DMS 273 (cell line): ENCODE measurements around the gene COL4A2.

Source experiments
- DNase-seq: peaks from one replicate; lab custom pipeline; 2025; ENCODE audit not compliant: unreplicated experiment; lab: John Stamatoyannopoulos, UW

COL4A2 gene

DNA sequence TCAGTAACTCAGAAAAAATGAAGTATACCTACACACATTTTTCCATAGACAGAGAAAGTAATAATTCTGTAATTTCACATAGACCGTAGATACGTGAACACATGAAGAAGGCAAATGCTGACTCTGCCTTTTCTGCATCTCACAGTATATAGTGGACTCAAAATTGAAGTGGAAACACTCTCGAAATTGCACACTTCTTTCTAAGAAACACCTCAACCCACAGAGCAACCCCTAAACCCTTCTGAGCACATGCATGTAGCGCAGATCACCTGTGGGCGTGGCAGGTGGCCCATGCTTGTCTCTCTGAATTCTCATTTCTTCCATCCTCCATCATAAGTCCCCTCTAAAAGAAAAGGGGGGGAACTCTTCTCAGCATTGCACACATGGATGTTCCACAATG lies 34.9 kb upstream of the COL4A2 start:
- DNase-seq = no peak

DNA sequence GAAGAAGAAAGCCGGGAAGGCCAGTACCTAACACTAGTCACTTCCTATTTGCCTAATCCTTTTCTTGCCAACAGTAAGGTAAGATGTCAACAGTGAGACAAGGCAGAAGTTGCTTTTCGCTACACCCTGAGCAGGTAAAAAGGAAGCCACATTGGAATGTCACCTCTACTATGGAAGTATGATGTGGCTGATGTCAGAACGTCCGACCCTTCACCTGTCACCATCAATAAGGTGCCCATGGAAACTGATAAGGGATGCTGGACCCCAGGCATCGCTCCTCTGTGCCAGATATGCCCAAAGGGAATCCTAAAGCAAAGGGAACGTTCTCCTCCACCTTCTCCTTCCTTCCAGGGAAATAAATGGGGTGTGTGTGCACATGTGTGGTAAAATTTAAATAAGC lies 34.4 kb upstream of the COL4A2 start:
- DNase-seq = no peak

DNA sequence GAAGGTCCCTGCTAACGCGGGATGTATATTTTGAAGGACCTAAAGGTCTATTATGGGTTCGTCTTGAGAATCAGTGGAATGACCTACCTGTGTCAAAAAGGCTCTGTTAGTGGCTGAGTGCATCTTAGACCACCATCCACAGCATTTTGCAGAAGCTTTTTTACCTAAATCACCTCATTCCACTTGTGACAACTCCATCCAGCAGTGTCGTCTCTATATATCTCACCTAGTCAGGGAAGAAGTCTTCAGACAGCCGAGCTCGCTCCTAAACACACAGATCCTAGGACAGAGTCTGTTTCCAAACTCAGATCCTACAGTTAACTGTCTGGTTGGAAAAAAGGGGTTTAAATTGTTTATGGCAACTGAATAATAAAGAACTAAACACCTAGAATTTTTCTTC lies 33.8 kb upstream of the COL4A2 start:
- DNase-seq = no peak

DNA sequence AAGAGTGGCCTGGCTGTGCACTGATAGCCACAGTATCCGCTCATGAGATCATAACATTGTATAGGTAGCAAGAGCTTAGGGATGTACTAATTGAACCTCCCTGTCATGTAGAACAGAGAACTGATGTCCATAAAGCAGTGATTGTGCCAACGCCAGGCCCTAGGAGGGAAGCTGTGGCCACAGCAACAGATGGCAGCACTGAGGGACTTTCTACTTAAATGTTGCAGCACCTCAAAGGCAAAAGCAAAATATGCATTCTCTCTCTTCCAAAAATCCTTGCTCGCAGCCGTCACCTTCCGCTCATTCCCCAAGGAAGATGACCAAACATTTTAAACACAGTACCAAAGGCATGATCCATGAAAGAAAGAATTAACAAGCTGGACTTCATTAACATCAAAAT lies 32.4 kb upstream of the COL4A2 start:
- peak; percentile 0 for DNase-seq

DNA sequence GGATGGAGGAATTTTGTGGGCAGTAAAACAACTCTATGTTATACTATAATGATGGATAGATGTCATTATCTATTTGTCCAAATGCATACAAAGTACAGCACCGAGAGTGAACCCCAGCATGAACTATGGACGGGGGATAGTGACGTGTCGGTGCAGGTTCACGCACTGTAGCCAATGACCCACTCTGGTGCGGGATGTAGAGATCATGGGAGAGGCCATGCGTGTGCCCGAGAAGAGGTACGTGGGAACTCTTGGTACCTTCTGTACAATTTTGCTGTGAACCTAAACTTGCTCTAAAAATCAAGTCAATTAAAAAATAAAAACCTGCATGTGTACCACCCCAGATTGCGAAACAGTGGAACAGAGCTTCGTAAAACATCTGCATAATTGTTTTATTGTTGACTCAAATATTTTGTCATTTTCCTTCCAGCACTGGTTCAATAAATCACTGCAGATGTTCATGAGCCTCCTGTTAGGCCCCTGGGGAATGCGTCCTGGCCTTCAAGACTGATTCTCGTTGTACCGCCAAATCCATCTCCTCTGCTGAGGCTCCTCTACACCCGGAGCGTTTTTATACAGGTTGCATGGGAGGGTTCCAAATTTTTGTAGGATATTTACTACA lies 31.0 kb upstream of the COL4A2 start:
- DNase-seq = no peak

DNA sequence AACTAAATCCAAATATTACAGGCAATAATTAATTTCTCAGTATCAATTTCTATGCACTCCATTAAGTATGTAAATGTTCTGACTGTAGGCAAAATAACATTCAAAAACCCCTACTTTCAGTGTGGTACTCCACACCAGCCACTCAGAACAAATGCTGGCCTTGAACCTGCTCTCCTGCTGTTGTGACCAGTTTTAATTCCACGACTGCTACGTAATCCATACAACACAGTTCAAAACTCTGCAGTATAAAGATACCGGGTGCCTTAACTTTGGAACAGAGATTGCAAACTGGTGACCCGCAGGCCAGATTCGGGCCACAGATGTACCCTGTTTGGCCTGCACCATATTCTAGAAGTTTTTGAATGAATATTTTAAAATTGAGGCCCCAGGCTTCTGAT lies 30.5 kb upstream of the COL4A2 start:
- DNase-seq = no peak

DNA sequence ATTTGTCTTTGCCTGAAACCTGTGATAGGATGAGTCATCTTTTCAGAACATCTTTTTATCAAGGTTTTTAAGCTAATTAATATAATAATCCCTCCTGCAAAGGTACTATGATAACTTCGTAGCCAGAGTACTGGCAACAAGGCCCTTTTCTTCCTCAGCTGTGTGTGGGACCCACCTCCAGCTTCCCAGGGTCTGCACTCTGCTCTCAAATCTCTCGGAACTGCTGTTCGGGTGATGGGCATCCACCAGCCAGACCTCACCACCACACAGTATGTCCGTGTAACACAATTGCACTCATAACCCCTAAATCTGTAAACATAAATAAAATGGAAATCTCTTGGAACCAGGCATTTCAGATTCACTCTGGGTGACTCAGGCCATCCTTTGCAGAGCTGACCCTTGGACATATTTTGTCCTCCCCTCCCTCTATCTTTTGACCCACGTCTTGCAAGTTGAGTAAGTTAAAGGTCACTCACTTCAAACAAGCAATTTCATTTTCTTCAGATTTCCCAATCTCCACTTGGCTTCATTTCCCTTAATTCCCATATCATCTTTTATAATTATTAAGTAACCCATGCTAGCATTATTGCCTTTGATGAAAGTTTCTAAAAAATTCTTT lies 29.6 kb upstream of the COL4A2 start:
- no peak for DNase-seq

DNA sequence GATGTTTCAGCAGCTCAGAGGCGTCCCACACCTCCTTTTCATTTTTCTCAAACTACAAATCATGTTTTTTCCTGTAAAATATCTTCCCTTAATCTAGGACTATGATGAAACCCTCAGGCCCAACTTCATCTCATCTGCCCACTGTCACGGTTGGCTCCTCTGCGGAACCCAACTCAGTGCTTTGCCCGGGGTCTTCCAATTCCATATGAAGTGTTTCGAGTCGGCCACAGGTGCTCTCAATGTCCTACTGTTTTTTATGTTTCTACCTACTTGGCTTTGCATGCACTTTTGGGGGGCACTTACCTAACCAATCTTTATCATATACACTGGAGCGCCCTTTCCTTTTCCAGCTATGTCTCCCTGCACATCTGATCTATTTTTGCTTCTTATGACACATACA lies 28.2 kb upstream of the COL4A2 start:
- no peak for DNase-seq

DNA sequence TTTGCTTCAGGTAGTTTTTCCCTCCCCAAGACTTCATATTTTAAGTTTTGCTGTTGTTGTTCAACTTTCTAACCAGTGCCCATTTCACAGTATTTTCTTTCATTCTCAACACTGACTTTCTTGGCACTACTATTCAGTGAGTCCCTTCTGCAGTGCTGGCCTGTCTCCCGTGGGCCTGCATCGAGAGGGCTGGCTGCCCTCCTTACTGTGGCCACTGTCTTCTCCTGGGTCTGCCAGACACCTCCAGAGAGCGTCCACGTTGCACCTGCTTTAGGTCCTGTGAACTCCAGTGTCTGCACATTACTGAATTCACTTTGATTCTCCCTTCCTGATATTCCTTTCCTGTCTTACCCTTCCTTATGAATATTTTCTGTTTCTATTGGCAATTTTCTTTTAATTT lies 27.4 kb upstream of the COL4A2 start:
- no peak for DNase-seq

DNA sequence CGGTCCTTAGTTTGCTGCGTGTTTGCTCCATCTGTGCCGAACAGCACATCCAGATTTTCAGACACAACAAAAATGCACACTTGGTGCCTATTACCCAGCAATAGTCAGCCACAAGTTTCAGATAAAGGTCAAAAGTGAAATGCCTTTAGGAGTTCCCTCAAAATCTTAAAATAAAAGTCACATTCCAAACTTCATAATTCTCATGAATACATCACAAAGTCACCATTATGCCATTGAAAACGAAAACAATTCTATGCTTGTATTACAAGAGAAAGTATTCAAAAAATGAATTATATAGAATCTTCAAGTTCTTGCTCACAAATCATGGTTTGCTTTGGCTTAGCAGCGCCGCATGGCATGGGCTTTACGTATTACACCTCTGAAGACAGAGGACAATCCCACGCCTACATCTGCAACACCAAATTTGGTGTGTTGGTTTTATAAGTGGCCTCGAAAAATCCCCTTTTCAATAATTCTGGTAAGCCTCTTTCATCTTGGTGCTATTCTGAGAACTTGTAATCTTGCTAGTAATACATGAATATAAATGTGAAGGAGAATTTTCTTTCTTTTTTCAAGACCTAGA lies 26.8 kb upstream of the COL4A2 start:
- DNase-seq = no peak

DNA sequence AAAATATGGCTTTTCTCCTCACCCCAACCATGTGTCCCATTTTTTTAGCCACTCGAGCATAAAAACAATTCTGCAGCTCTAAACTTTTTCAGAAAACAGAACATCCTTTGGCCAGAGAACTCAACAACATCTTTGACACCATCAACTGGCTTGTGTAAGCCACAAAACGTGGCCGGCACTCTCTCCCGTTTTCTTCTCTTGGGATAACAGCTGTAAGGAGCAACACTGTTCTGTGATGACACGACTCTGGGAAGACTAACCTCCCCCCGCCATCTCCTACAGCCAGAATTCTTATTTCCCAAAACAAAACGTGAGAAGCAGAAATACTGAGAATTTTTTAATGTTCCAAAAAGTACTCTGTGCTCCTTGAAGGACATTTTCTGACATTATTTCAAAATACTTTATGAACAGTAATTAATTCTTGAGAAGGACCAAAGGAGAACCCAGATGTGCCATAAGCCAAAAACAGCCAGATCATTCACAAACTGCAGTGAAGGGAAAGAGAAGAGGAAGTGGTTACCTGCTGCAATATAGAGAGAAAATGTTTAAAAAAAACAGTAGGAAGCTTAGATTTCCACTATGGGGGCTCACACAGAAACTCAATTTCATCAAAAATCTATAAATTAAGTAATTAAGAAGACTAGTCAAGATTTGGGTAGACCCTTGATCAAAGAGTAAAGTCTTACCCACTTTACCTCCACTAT lies 25.9 kb upstream of the COL4A2 start:
- no peak for DNase-seq

DNA sequence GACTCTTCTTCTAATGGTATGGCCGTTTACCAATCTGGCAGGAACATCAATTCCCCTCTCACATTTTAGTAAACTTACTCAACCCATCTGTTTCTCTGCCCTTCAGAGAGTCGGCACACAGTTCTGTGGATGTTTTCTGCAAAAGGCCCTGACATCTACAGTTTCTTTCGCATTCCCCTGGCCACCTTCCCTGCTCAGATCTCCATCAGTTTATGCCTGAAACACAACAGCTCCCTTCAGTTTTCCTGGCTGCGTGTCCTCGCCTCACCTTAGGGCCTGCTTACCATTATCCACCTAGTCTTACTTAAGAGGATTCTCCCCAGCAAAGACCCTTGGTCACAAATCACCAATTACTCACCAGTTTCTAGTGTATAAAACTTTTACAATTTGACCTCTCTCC lies 25.3 kb upstream of the COL4A2 start:
- DNase-seq = no peak

DNA sequence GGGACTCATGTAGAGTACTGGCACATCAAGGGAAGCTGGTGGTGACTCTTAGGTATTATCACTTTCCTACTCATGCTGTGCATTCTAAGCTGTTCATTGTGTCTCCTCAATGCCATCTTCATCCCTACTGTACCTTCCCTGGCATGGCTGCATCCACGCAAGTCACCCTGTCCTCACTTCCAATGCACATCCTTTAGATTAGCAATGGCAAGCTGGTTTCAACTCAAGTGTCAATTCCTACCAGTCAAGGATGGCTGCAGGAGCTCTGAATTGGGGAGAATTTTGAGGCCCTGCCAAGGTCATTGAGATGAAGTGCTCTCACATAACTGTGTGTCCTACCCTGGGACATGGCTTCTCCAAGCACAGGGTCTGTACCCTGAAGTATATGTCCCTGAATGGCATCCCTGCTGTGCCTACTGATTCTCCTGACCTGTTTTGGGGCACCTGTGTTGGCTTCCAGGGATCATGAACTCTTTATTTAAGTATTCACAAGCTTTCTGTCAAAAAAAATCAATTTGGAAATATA lies 24.7 kb upstream of the COL4A2 start:
- no peak for DNase-seq

DNA sequence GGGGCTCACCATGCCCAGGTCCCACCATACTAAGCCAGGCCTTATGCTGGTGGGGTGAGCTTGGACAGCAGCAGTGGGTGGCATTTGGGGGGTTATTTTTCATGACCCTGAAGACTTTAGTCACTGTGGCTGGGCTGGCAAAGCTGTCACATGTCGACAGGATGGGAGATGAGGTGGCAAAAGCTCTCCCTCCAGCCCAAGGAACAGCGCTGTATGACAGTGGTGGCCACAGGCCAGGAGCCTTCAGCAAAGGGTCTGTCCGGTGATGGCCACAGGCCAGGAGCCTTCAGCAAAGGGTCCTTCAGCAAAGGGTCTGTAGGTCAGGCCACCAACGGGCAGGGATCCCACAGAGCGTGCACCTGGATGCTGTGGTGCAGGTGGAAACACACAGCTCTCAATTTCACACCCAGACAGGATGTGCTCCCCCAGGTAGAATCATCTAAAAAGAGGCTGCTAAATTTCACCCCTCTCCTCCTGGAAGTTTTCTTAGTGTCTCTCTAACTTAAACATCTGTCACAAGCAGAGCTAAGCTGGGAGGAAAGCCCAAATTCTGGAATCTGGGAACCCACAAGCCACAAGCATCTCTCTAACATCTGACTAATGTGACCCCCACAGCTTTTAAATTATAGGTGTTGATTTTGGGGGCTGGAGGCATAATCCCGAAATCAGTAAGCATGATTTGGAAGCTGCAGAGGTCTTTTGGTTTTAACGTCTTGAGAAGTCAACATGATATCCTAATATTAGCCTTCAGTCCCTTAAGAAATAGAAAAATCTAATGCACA lies 23.2 kb upstream of the COL4A2 start:
- no peak for DNase-seq

DNA sequence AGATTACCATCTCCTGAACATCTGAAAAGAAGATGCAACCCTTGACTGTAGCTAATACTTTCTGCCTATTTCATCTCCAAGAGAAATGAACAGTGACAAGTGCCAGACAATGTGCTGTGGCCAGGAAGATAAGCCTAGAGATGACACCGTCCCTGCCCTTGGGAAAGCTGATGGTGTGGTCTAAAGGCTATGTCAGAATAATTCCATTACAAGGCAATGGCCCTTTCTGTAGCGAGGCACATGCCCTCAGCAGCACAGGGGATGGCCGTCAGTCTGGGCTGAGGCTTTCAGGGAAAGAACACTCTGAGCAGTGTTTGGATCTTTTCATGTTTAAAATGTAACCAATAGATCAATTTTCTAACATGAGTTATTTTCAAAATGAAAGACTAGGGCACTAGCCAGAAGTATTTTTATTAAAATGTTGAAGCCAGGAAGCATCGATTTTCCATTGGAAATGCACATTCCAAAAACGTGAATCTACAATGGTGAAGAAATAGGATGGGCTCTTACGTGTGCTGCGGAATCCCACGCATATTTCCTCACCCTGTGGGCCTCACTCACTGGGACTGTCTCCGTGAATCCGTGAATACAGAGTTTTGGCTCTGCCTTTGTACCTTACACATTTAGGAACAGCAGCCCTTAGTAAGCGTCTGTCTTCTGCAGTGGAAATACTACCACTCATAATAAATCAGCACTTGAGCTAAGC lies 22.2 kb upstream of the COL4A2 start:
- DNase-seq = no peak

DNA sequence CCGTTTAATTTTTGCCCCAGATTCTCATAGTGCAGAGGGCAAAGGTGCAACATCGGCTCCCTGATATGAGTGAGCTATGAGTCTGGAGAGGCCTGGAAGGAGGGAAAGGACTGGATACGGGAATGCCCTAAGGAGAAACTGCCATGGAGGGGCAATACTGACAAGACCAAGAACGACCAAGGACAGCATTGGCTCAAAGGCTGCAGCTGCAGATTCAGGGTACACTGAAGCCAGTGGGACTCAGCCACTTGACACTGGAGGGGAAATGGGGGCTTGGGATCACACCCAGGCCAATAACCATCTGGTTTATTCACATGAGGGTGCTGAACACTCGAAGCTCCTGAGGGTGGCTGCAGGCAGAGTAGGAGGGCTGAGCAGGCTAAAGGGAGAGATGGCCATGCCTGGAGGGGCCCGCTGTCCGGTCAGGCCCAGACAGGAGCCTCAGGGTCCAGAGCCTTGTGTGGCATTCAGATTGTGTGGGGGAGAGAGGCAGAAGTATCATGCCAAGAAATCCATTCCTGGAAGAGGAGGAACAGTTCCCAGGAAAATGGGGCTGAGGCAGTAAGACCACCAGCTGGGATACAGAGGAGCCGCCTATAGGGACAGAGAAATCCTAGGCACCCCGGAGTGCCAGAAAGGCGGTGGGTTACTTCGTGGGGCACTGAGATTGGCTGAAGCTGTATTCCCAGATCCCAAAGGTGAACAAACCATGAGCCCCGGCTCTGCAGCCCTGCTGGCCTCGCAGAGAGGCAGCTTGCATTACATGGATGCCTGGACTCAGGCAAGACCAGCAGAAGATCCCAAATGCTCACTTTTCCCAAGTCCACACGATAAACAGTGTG lies 20.9 kb upstream of the COL4A2 start:
- DNase-seq = no peak

DNA sequence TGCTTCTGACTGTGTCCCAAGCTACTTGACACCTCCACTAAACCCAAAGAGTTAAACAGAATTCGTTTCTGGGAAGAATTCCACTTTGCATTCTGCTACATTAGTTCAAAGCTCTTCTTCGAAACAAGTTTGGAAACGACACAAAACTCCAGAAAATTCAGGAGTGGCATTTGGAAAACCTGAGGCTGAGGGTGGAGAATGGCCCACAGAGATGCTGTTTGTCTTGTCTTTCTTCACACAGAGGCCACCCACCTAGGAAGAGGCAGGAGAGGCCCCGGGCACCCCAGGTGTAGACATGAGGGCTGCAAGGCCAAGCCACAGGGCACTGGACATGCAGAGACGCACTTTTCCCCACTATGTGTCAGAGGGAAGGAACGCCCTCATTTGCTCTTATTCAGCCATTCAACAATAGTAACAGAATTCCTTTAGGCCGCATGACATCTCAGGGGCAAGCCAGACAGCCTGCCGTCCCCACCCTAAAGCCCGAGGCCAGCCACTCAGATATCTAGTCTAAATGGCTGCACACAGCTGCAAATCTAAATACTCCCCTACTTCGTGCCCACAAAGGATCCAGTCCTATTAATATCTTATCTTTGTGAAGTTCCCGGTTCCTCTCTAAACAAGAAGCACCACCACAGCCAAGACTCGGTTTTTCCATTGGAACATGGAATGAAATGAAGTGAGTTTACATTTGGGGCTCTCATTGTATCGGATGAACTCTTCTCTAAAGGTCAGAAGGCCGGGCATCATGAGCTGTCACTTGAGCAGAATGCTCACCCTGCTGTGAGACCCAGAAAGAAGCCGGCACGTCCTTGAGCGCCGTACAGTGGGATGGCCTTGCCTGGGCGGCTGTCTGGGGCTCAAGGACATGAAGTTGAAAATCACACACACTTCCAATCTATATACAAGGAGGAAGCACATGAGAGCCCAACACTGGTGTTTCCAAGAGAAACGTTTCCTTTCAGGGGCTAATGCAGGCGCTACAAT lies 20.0 kb upstream of the COL4A2 start:
- DNase-seq = no peak

DNA sequence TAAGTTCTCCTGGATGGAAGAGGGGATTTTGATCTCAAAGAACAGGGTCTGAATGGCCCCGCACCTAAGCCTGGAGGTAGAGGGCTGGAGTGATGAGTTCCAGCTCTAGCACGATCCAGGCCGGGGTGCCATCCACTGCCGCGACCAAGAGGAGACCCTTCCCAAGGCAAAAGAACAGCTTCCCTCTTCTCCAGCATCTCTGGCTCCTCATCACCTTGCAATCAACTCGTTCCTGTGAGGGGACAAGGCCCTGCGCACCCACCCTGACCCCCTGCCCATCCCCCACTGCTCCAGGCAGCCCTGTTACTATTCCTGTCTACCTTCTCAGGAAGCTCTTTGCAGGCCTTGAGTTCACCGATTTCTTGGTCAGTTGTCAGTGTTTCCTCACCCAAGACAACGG lies 17.9 kb upstream of the COL4A2 start:
- no peak for DNase-seq

DNA sequence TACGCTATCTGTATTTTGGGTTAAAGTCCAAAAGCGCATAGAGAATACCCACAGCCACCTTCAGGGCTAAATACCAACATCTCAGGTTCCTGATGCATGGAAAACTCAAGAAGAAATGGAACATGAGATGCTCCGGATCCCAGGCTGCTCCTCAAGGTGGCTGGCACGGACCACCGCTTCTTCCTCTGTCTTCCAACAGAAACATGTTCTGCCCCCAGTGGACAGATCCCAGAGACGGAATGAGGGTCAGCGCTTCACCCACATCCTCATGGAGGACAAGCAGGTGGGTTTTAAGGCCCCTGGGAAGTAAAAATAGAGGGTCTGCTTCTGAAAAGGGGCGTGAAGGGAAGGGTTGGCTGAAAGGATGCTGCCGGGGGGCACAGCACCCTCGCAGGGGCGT lies 17.4 kb upstream of the COL4A2 start:
- DNase-seq = no peak
